NCI-H748 treated with DMSO at 0.1 percent for 48 hours (cell line): ENCODE results near the gene NLGN3.
A peak's percentile ranks its signal among the peaks of the same experiment; 100 is the strongest.

Experiments used
- DNase-seq: peaks from one replicate; lab custom pipeline; 2025; lab: John Stamatoyannopoulos, UW

The NLGN3 gene

GRCh38 chrX:71214604-71215337 is 70.1 kb downstream of the NLGN3 start:
- DNase-seq = no peak

GRCh38 chrX:71215338-71215912 is 70.8 kb downstream of the NLGN3 start:
- DNase-seq = no peak

GRCh38 chrX:71216485-71216884 is 71.8 kb downstream of the NLGN3 start:
- DNase-seq = peak; percentile 74

GRCh38 chrX:71217298-71217697 is 72.7 kb downstream of the NLGN3 start:
- DNase-seq = no peak
